Activated CD8-positive, alpha-beta memory T cell treated with anti-CD3 and anti-CD28 coated beads for 36 hours (primary cell): ENCODE measurements around the gene BCL2L13. TPM values are rescaled to one million over a fixed set of nuclear protein-coding genes. Genes with fewer than 3 reads are reported as not detected.

Experiments
- CTCF ChIA-PET: fragments of 350-600 bp; sonication (Branson Sonifier 250); formaldehyde crosslinking; loops from one replicate; lab custom pipeline; 2021; ENCODE audit warnings: antibody characterized with exemption; lab: Charles Lee
- POLR2A ChIA-PET: fragments of 350-600 bp; sonication (Branson Sonifier 250); formaldehyde crosslinking; loops from one replicate; lab custom pipeline; 2021; ENCODE audit warnings: antibody characterized with exemption; lab: Charles Lee
- total RNA-seq, 2 experiments: library from RNA; stranded (reverse); gene quantifications; one replicate each; pipeline ENCODE4 v1.2.3, GENCODE V29; 2021

Gene BCL2L13
- total RNA-seq, 2 experiments from 2014 or later, result 37.9 to 38.7 TPM

DNA sequence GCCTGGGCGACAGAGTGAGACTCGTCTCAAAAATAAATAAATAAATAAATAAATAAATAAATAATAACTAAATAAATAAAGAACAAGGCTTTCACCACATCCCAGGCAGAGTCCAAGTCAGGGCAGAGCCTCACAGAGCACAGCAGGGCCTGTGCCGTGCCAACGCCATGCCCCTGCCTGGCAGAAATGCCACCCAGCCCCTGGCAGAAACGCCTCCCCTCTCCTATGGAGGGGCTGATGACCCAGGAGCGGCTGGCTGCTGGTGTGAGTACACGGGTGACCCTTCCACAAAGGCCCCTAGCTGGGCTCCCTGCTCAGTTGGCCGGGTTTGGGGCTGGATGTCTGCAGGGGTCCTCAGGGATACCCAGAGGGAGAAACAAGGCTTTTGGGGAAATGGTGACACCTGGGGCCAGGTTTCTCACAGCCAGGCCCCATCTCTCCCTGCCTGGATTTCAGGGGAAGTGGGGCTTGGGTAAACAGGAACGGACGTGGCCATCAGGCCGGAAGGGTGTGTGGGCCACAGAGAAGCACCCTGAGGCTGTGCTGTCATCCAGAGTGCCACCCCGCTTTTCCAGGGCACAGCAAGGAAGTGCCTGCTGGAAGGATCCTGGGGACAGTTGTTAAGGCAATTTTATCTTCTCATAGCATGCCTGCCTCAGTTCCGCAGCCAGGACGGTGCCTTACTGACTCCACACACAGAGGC, 130.6 kb downstream of the BCL2L13 start:
- POLR2A ChIA-PET, result no interaction called here

DNA sequence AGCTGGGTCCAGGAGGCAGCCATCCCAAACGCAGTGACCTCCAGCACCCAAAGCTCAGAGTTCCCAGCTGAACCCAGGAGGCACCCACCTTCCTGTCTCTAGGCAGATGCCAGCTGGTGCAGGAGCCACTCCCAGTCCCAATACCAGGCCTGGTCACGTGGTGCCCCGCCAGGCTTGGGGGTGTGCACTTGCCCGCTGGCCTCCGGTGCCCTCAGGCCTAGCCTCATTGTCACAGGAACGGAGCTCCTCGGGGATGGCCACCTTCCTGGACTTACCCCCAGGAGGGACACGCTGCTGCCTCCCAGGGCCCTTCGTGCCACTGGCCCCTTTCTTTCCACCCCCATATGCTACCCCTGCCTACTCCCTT, 131.1 kb downstream of the BCL2L13 start:
- POLR2A ChIA-PET, result no interaction called here
- CTCF ChIA-PET, result interaction anchor here (1.0 to 1.2 kb wide), 3 partner anchors 14 to 61 kb away, joined by 3 to 4 read pairs (median 3); no protein-coding TSS in a partner anchor

More for the DNA sequence above, 130.6 kb downstream of the BCL2L13 start:
- CTCF ChIA-PET, result interaction anchor here (0.8 to 1.2 kb wide), 3 partner anchors 15 to 27 kb away, joined by 3 to 4 read pairs (median 3); no protein-coding TSS in a partner anchor

DNA sequence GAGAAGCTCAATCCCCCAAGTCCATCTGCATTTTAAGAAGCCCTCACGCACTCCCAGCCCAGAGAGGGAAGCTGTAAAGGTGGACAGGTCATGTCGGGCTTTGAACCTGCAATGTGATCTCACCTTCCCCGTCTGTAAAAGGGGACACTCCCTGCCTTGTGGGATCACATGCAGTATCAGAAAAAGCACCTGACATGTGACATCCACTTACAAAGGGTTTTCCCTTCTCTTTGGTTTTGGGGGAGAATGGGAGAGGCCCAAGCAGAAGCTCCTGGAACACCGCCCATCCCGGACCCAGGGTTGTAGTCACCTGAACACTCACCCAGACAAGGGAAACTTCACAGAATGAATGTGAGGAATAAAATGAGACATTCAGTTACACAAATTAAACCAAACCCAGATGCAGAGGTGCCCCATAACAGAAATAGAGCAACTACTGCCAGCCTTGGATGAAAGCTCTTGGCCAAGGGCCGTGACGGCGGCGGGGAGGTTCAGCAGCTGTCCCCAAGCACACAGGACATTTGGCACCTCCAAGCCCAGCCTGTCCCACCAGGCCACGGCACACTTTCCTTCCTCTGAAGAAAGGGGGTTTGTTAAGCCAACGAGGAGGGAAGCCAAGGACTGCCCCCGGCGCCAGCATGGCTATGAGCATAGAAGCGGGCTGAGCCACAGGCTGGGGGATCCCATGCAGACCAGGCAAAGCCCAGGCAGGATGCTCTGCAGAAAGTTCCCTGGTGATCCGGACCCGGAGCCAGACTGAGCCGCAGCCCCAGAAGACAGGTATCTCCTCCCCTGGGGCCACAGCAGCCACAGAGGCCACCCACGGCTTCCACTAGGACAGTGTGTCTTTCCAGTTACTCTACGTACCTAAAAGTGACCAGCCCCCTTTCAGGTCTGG, 131.9 kb downstream of the BCL2L13 start:
- ChIA-PET CTCF (interaction anchor here (1.0 to 1.1 kb wide), 2 partner anchors 13 to 60 kb away, joined by 3 to 4 read pairs; no protein-coding TSS in a partner anchor), POLR2A (interaction anchor here (1.4 kb wide), 1 partner anchor 131 kb away, joined by 8 read pairs; no protein-coding TSS in a partner anchor)

DNA sequence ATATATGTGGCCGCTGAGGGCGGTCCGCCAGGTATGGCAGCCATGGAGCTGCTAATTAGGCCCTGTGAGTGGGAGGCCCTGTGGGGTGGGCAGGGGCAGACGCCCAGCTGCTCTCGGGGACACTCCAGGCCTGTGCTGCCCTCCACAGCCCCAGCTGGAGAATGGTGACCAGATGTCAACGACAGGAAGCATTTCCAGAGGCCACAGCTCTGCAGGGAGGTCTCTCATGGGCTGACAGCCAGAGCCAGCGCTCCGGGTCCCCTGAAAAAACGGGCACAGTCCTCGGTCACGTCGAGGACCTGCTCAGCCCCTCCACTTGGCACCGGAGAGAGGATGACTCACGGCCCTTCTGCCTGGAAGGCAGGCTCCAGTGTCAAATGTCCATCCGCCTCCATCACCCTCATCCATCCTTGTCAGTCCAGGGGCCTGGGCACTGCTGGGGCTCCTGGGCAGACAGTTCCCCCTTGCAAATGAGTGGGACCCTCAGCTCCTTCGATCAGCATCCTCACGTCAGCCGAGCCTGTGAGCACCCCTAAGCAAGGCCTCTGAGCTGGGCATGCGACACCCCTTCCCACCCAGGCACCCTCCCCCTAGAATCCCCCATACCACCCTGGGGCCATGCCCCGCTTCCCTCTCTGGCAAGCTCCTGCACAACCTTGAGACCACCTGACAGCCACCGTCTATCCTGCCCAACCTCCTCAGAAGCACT, 133.8 kb downstream of the BCL2L13 start:
- CTCF ChIA-PET, result interaction anchor here (1.1 to 3.3 kb wide), 3 partner anchors 13 to 29 kb away, joined by 6 to 13 read pairs (median 6); no protein-coding TSS in a partner anchor
- POLR2A ChIA-PET, result interaction anchor here (1.4 kb wide), 1 partner anchor 133 kb away, joined by 8 read pairs; no protein-coding TSS in a partner anchor

DNA sequence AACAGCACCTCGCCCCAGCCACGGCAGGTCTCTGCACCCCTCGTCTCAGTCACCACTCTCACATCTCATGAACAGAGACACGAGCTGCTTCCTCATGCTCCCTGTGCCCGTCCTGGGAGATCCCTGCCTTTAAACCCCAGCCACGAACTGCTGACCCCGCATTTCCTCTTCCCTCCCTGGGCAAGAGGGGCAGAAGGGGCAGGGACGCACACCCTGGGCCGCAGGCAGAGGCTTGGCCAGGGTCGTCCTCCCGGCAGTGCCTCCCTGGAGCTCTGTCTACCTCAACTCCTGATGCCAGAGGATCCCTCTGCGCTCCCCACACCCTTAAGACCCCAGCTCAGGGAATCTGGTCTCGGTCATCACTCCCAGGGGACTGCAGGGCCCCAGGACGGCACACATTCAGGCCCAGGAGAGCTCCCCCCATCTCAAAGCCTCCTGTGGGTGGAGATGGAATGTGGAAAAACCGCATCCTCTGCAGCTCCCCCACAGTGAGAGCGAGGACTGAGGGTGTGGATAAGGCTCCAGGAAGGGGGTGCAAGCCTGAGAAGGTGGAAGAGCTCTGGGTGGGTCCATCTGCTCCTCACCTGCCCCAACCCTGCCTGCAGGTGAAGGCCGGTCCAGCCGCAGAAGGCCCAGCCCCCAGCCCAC, 134.5 kb downstream of the BCL2L13 start:
- POLR2A ChIA-PET, result no interaction called here

DNA sequence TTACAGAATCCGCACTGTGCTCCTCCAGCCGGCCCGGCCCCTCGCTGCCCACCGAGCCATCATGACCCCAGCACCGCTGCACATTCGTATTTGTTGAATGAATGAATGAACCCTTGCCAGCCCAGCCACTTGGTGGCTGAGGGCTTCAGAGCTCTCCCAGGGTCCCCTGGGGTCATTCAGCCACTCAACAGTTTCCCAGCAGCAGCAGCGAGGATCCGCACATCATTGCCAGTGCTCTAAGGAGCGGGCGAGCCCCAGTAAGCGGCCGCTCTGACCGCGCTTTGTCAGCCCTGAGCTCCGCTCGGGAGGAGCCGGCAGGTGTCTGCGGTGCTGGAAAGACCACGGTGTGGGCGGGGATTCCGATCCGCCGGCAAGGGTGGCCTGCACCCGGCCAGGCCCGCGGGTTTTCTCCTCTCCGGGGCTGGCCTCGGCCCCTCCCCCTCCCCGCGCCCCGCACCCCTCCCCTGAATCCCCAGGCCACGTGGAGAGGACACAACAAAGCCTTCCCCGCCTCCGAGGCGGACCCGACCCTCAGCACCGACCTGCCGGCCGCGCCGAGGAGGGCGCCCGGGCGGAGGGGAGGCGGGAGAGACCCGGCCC, 135.1 kb downstream of the BCL2L13 start:
- ChIA-PET POLR2A (no interaction called here), CTCF (interaction anchor here (1.9 to 3.3 kb wide), 2 partner anchors 11 to 30 kb away, joined by 6 to 13 read pairs; no protein-coding TSS in a partner anchor)

More for the DNA sequence above, 134.5 kb downstream of the BCL2L13 start:
- CTCF ChIA-PET, result interaction anchor here (1.9 to 3.3 kb wide), 2 partner anchors 12 to 30 kb away, joined by 6 to 13 read pairs; no protein-coding TSS in a partner anchor

DNA sequence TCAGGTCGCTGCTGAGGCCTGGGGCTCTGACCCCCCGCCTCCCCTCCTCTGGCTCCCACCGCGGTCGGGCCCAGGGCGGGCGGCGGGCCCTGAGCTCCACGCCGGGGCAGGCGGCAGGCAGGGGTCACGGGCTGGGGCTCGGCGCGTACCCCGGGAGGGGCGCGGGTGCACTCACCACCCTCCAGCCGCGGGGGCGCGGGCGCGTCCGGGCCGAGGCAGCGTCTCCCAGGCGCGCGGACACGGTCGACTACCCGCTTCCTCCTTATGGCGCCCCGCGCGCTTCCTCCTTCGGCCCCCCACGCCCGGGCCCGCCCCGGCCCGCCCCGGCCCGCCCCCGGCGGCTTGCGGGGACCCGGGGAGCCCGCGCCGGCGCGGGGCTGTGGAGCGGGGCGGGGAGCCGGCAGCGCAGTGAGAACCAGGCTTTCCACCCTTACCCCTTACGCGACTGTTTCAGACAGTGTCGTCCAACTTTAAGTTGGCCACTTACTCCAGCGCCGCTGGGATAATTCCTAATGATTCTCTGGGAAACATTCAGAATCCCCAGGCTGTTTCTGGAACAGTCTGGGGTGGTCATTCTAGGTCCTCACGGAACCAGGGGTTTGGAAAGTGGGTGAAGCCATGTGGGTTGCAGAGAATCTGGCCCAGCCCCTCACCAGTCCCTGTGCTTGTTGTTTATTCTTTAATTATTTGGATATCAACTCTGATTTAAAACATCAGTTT, 135.8 kb downstream of the BCL2L13 start, which contains the start of gene BID:
TSS of gene BID (minus strand) at position 264 of the 720 bp plus-strand sequence. CDS start 24,353 bp downstream, outside the sequence.
- ChIA-PET POLR2A (no interaction called here), CTCF (interaction anchor here (1.3 to 3.3 kb wide), 2 partner anchors 11 to 32 kb away, joined by 4 to 13 read pairs; no protein-coding TSS in a partner anchor)

DNA sequence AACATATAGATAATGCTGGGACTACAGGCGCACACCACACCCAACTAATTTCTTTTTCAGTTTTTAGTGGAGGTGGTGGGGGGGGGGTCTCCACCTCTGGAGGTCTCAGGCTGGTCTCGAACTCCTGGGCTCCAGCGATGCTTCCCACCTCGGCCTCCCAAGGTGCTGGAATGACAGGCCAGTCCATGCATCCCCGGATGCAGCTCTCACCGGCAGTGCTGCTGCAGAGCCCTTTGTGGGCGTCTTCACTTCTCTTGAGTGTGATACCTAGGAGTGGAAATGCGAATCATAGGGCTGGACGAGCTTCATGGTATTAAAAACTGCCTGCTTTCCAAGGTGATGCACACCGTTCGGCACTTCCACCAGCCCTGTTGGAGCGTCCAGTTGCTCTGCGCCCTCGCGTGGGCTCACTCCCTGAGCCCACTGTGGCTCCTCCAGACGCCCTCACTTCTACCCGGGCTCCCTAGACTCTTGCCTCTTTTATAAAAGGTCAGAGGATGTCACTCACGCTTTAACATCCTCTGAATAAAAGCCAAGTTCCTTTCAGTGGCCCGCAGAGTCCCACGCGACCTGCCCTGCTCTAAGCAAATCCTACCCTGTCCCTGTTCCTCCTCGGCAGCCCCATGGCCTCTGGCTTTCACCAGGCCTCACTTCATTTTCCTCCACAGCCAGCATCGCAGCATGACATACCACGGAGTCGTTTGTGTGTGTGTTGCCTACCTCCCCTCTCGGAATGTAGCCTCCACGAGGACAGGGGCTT, 136.5 kb downstream of the BCL2L13 start:
- POLR2A ChIA-PET, result no interaction called here
- CTCF ChIA-PET, result interaction anchor here (1.3 to 3.3 kb wide), 2 partner anchors 10 to 33 kb away, joined by 4 to 13 read pairs; no protein-coding TSS in a partner anchor

DNA sequence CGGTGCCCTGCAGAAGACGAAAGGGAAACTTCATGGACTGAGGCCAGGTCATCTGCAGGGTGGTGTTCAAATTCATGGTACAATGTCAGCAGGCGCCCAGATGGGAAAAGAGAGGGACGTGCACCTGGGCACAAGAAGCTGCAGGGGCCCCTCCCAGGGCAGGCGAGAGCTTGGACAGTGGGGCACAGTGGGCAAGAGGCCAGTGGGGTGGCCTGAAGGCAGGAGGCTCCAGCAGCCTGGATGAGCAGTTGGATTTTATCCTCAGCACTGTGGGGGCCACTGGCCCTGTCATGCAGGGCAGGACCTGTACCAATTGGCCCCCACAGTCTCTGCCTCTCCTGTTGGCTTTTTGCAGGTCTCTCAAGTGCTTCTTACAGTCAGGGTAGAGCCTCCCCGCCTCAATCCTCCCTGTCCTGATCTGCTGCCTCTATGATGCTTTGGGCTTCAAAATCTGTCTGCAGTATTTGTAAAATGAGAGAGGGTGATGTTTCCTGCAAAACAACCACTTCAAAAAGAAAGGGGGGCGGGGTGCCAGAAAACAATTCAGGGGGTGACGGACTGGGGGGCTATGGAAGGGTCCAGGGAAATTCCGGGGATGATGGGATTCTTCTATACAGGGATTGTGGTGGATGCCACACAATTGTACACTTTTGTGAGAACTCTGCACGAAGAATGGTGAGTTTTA, 137.4 kb downstream of the BCL2L13 start:
- CTCF ChIA-PET, result interaction anchor here (1.3 to 1.4 kb wide), 2 partner anchors 9 to 33 kb away, joined by 4 to 7 read pairs; no protein-coding TSS in a partner anchor
- POLR2A ChIA-PET, result no interaction called here

DNA sequence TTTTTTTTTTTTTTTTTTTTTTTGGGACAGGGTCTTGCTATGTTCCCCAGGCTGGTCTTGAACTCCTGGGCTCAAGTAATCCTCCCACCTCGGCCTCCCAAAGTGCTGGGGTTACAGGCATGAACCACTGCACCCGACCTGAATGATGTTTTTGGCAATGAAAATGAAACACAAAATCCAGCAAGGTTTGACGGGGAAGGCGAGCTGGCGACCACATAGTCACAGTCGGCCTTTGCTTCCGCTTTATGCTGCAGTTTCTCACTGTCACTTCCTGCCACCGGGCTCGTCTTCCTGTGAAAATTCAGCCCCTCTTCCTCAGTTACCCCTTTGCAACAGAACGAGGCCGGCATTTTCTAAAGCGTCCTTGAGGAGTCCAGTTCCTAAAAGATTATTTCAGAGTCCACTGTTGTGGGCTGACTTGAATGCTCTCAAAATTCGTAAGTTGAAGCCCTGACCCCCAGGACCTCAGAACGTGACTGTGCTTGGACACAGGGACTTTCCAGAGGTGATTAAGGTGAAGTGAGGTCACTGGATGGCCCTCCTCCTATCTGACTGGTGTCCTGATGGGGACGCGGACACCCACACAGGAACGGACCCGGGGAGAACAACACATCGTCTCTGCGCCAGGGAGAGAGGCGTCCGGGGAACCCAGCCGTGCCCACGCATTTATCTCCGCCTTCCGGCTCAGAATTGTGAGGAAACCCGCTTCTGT, 138.6 kb downstream of the BCL2L13 start:
- CTCF ChIA-PET, result interaction anchor here (0.6 to 1.4 kb wide), 4 partner anchors 8 to 299 kb away, joined by 3 to 7 read pairs (median 4); no protein-coding TSS in a partner anchor
- POLR2A ChIA-PET, result interaction anchor here (0.7 to 0.9 kb wide), 3 partner anchors 10 to 1938 kb away, joined by 3 to 8 read pairs (median 4); no protein-coding TSS in a partner anchor

DNA sequence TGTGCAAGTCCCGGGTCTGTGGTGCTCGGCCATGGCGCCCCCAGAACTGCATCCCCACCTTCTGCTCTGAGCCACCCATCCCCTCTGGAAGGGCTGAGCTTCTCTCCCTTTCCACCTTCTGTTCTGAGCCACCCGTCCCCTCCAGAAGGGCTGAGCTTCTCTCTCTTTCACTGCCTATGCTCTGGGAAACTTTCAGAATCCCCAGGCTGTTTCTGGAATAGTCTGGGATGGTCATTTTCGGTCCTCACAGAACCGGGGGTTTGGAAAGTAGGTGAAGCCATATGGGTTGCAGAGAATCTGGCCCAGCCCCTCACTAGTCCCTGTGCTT, 139.1 kb downstream of the BCL2L13 start:
- POLR2A ChIA-PET, result interaction anchor here (0.9 kb wide), 1 partner anchor 10 kb away, joined by 3 read pairs; no protein-coding TSS in a partner anchor
- CTCF ChIA-PET, result interaction anchor here (0.7 kb wide), 1 partner anchor 298 kb away, joined by 3 read pairs; no protein-coding TSS in a partner anchor

DNA sequence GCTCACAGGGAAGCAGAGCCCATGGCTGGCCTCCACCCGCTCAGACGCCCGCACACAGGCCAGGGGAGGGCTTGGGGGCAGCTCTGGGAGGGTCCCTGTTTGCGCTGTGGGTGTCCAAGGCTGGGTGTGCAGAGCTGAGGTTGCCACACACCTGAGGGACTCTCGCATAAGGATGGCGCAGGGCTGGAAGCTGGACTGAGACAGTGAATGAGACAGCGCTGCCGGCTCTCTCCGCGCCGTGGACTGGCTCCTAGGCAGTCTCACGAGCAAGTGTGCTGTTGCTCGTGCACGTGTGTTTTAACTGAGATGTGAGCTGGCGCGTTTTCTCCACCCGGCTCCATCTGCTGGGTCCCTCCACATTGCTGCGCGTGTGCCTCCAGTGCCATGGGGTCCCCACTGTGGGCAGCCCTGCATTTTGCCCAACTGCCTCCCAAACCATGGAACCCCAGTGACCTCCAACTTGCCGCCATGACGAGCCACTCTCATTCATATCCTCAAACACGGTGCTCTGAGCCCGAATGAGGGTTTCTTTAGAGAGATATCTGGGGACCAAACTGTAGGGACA, 139.9 kb downstream of the BCL2L13 start:
- ChIA-PET CTCF (interaction anchor here (1.2 to 2.7 kb wide), 3 partner anchors 11 to 297 kb away, joined by 5 to 14 read pairs (median 7); no protein-coding TSS in a partner anchor), POLR2A (interaction anchor here (0.6 kb wide), 1 partner anchor 34 kb away, joined by 3 read pairs; no protein-coding TSS in a partner anchor)

DNA sequence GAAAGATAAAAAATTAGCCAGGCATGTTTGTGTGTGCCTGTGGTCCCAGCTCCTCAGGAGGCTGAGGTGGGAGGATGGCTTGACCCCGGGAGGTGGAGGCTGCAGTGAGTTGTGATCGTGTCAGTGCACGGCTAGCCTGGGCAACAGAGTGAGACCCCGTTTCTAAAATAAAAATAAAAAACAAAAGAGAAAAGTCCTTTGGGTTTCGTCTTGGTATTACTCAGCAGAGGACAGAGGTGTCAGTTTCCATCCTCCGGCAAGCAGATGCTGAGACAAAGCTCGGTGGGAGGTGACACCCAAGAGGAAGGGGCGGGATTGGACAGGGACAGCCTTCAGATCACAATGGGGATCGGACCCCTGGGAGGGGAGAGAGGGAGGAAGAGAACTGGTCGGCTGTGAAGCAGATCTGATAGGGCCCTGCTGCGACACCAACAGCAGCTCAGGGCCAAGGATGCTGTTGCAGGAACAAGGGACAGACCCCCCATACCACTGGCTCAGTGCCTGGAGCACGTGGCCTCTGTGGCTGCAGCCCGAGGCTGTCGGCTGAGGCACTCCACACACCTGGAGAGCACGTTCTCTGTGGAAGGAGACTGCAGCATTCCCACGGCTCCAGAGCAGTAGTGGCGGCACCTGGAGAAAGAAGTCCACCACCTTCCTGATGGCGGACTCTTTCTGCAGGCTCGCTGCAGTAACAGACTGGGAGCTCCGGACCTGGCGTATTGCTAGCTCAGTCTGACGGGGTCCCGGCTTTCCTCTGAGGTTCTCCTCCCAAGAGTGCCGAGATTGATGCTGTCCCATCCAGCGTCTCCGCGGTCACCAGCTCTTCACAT, 140.9 kb downstream of the BCL2L13 start:
- ChIA-PET POLR2A (interaction anchor here (0.6 to 1.0 kb wide), 2 partner anchors 35 to 296 kb away, joined by 3 read pairs; no protein-coding TSS in a partner anchor), CTCF (interaction anchor here (1.1 to 2.7 kb wide), 6 partner anchors 12 to 296 kb away, joined by 3 to 14 read pairs (median 5); no protein-coding TSS in a partner anchor)
